HG02884 (cell line): Measurements from ENCODE around the gene GLUL.

ENCODE experiments used
- ATAC-seq: cut with Tn5 transposase; IDR thresholded peaks from one replicate; pipeline ENCODE4 v1.9.1; 2021; ENCODE audit warnings: mild to moderate bottlenecking, moderate library complexity; ENCODE audit not compliant: unreplicated experiment

The GLUL gene

DNA sequence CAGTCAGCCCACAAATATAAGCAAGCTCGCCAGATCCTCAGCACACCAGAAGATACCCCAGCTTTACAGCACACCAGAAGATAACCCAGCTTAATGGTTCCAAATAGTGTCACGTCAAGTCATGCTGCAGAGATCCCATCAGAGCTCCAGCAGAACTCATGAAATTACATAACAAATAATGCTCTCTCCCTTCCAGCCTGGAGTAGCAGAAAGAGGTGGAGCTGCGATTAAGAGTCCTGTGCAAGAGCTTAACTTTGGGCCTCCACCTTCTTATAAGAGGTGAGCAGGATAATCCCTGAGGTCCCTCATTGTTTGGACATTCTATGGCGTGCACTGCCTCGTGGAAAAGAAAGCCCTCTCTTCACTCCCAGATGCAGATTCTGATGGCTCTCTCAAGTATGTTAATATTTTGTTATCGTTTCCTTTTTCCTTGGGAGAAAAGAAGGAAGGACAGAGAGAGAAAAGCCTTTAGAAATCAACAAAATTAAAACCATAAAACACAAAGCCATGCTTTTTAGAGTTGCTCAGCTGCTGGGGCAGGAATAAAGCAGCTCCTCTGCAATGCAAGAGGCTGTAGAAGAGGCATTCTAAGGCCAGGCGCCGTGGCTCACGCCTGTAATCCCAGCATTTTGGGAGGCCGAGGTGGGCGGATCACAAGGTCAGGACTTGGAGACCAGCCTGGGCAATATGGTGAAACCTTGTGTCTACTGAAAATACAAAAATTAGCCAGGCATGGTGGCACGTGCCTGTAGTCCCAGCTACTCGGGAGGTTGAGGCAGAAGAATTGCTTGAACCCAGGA is 59.1 kb downstream of the GLUL start:
- ATAC-seq, result no peak
